GM18868 (cell line): ENCODE measurements around the gene TUBA8.
A peak's percentile ranks its signal among the peaks of the same experiment; 100 is the strongest.

Experiments used
- ATAC-seq: cut with Tn5 transposase; IDR thresholded peaks from one replicate; pipeline ENCODE4 v1.9.1; 2021; ENCODE audit warnings: mild to moderate bottlenecking, moderate library complexity; ENCODE audit not compliant: unreplicated experiment

The TUBA8 gene

DNA sequence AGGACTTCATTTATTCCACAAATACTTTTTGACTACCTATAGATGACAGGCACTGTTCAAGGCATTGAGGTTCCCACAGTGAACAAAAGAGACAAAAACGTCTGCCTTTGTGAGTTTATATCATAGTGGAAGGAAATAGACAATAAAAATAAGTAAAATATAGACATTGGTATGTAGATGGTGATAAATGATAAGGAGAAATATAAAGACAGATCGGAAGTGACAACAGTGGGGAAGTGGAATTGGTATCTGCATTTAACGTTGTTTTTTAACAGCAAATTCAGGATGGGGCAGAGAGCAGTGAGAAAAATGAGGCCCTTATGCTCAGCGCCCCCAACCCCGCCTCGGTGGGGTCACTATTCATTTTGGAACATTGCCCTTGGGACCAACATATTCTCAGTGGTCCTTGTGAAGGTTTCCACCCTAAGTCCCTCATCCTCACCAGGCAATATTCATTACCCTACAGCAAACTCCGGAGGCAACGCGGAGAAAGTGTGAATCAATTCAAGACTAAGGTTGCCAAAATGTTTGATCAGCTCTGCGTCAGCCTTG is 33.4 kb upstream of the TUBA8 start:
- no peak for ATAC-seq

DNA sequence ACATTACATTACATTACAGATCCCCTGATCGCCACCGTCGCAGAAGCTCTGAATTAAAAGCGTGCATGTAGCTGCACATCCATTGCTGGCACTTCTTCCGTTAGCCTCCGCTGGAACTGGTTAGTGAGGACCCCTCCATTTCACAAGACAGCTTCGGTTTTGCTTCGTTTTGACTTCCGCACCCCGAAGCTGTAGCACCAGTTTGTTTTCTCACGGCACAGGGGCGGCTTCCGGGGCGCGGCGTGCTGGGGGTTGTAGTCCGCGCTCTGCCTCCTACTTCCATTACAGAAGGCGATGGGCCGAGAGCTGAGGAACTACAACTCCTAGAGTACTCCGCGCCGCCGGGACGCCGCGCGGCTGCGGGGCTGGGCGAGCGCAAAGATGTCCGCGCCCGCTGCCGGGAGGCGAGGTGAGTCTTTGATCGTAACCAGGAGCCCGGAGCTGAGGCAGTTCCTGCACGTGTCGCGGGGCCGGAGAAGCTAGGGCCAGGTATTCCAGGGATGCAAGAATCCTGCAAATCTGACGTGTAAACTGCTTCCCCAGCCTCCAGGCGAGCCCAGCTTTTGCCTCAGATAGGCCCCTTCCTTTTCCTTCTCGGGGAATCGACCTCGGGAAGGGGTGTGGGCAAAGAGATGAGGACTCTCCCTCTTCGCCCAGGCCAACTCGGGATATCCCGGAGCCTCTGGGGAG is 32.8 kb upstream of the TUBA8 start, which contains the start of gene PEX26:
Gene PEX26, plus strand, starts transcription at position 352 of the 690 bp plus-strand sequence. CDS start 387 bp downstream, outside the sequence.
- ATAC-seq = peak; percentile 94

GRCh38 chr22:18078329-18079041 is 32.1 kb upstream of the TUBA8 start:
- peak; percentile 29 for ATAC-seq

GRCh38 chr22:18079706-18080233 is 30.8 kb upstream of the TUBA8 start:
- ATAC-seq = no peak

- no peak for ATAC-seq
These were observed 29.2 kb upstream of the TUBA8 start for GRCh38 chr22:18081416-18081815.

- no peak for ATAC-seq
These were observed 28.1 kb upstream of the TUBA8 start for GRCh38 chr22:18082467-18082866.

DNA sequence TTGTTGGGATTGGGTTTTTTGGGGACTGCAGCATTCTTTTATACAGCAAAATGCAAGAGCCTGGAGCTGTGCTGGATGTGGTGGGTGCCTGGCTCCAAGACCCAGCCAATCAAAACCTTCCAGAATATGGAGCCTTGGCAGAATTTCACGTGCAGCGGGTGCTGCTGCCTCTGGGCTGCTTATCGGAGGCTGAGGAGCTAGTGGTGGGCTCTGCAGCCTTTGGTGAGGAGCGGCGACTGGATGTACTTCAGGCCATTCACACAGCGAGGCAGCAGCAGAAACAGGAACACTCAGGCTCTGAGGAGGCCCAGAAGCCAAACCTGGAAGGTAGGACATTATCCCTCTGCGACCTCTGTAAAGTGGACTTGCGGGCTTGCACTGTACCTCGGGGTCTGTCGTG is 27.2 kb upstream of the TUBA8 start:
- no peak for ATAC-seq

- no peak for ATAC-seq
These were observed 25.4 kb upstream of the TUBA8 start for GRCh38 chr22:18085188-18085587.

DNA sequence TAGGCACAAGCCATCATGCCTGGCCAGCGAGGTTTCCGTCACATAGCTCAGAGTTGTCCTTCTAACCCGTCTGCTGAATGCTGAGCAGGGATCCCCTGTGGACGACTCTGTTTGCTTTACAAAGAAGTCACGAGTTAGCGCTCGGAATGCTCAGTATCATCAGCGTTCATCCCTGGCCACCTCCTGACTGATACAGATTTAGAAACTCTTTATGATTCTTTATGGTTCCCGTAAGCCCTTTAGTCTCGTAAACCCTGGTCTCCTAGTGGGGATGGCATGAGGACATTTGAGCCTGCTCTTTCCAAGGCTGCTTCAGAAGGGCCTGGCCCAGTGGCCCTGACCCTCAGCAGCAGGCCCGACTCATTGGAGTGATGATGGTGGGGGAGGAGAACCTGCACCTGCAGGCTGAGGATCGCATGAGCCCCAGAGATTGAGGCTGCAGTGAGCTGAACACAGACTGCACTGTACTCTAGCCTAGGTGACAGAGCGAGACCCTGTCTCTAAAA is 23.2 kb upstream of the TUBA8 start:
- ATAC-seq = no peak

- ATAC-seq = peak; percentile 68
These were observed 21.6 kb upstream of the TUBA8 start for GRCh38 chr22:18088825-18089568.

DNA sequence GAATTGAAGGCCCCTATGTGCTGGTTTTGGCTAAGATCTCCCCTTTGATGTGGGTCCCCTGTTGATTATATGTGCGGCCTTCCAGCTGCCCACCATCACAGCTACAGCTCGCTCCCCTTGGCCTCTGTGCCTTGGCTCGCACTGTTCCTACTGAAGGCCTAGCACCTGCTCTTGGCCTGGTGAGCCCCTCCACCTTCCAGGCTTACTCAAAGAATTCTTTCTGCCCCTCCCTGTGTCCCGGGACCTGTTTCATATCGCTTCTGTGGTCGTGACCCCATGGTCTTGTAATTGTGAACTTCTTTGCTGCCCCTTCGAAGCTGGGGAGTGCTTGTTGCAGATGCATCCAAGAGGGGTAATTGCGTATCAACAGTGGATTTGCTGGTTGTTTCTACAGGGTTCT is 20.3 kb upstream of the TUBA8 start:
- ATAC-seq = no peak

- ATAC-seq = no peak
These were observed 19.1 kb upstream of the TUBA8 start for GRCh38 chr22:18091478-18091877.

DNA sequence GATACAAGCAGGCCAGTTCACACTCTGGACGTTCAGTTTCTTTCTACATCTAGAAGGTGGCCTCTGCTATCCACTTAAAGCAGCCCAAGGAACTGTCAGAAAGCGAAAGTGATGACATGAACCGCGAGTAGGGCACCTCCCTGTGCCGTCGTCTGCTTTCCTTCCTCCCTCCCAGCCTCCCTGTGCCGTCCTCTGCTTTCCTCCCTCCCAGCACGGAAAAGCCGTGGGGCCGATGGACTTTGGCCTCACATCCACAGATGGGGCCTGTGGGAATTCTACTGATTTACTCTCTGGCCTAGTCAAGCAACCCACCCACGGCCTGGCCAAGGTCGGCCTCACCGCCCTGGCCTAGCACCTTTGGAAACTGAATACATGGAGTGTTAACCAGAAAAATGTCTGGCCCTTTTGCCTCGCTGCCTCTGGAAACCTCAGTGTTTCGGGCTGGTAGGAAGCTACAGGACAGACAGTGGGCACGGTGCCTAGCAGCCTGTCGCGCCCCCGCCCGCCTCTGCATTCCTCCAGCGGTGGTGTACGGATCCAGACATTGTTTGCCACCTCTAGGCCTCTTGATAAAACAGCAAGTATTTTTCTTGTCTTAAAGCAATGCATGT is 18.6 kb upstream of the TUBA8 start:
- ATAC-seq = no peak

GRCh38 chr22:18093661-18094060 is 16.9 kb upstream of the TUBA8 start:
- no peak for ATAC-seq

GRCh38 chr22:18095101-18095805 is 15.4 kb upstream of the TUBA8 start:
- ATAC-seq = no peak

DNA sequence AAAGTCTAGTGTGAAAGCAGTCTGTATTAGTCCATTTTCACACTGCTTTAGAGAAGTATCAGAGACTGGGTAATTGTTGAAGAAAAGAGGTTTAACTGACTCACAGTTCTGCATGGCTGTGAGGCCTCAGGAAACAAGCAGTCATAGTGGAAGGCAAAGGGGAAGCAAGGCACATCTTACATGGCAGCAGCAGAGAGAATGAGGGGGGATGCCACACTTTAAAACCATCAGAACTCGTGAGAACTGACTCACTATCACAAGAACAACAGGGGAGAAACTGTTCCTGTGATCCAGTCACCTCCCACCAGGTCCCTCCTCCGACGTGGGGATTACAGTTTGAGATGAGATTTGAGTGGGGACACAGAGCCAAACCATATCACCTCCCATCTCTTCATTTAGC is 13.8 kb upstream of the TUBA8 start:
- ATAC-seq = no peak

- ATAC-seq = no peak
These were observed 9.8 kb upstream of the TUBA8 start for GRCh38 chr22:18100781-18101180.

DNA sequence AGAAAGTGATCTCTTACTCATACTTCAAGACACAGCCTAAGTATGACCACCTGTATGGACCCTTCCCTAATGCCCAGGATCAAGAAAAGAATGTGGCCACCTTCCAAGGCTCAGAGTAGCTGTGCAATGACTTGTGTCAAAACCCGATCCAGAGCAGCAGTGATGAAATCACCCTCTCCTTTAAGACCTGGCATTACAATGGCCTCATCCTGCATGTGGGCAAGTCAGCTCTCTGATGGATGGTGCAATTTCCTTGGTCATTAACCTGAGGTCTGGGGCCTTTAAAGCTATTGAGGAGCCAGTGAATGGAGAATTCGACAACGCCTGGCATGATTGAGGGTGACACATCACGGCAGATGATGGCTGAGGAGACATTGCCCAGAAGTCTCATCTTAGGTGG is 9.1 kb upstream of the TUBA8 start:
- ATAC-seq = no peak

DNA sequence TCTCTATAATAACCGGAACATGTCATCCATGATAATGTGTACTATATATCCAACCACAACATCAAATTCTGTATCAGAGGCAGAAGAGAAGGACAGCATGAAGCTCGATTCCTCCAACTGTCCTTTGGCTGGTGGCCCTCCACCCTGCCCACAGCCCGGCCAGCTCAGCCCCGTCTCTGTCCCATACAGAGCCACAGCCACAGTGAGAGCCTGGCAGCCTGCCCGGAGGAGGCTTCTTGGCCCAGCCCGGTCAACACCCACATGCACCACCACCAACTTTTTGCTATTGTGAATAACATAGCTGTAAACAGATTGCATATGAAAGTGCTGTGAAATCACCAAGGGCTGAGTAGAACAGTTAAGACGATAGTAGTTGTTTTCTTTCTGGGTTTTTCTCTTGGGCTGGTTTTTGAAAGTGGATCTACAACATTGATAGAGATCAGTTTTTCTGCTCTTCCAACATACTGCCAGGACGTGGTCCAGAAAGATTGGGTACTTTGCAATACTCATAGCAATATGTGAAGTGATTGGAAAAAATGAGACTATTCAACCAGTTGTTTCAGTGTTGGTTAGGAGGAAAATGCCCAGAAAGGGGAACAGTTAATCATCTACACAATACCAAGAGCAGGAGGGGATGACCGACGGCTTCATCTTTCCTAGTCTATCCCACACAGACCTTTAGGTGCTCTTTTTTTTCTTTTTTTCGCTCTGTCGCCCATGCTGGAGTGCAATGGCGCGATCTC is 6.9 kb upstream of the TUBA8 start:
- peak; percentile 65 for ATAC-seq
